Adrenal gland (tissue), 5 donors: ENCODE results near the gene FGF16.

ENCODE experiments used
- POLR2A ChIP-seq, 2 donors: fragments of 450-650 bp; IDR thresholded peaks; one replicate each; pipeline ENCODE4 v1.6.1; 2017; ENCODE audit warnings: antibody characterized with exemption in 2 of 2, mild to moderate bottlenecking in 2 of 2, moderate library complexity in 1 of 2
- TF ChIP-seq, protein P1 (sequence below), 6 experiments: fragments of 450-650 bp in 4 of 6; fragments of 200-600 bp in 2 of 6; sonication (generic) in 1 of 6; IDR thresholded peaks; 1 replicate in 5 of 6; 2 replicates in 1 of 6; pipeline versions ENCODE4 v1.5.1 to v1.8.0; 2016 to 2021; ENCODE audit warnings: antibody characterized with exemption in 6 of 6, mild to moderate bottlenecking in 2 of 6, moderate library complexity in 1 of 6
- donor health status: DM: no; HTN: no; CAD: no.

GRCh38 chrX:77444075-77444474 is 3.1 kb upstream of the FGF16 start:
- TF ChIP-seq, protein P1, sequence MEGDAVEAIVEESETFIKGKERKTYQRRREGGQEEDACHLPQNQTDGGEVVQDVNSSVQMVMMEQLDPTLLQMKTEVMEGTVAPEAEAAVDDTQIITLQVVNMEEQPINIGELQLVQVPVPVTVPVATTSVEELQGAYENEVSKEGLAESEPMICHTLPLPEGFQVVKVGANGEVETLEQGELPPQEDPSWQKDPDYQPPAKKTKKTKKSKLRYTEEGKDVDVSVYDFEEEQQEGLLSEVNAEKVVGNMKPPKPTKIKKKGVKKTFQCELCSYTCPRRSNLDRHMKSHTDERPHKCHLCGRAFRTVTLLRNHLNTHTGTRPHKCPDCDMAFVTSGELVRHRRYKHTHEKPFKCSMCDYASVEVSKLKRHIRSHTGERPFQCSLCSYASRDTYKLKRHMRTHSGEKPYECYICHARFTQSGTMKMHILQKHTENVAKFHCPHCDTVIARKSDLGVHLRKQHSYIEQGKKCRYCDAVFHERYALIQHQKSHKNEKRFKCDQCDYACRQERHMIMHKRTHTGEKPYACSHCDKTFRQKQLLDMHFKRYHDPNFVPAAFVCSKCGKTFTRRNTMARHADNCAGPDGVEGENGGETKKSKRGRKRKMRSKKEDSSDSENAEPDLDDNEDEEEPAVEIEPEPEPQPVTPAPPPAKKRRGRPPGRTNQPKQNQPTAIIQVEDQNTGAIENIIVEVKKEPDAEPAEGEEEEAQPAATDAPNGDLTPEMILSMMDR (IDR thresholded peaks at IDR 0.05) = no peak
- TF ChIP-seq POLR2A (IDR thresholded peaks at IDR 0.05) = no peak
